ENCODE data around the gene TBCEL. TPM values are rescaled to one million over a fixed set of nuclear protein-coding genes. Genes with fewer than 3 reads are reported as not detected.
"Not testable (repeated sequence)": the region's sequence is repeated elsewhere in the genome, so short reads cannot be mapped to it uniquely, and the experiment has no call there.

Gene TBCEL
- total RNA-seq, 2 donors from 2014 or later: 17.7 to 24.6 TPM

- ATAC-seq (ENCODE audit: insufficient number of reproducible peaks, low FRiP score, low read depth) (no peak), DNase-seq (ENCODE audit: low spot score) (no peak)
- Histone ChIP-seq H3K4me3 (no peak overlapping the region), H3K27me3 (replicated peaks; ENCODE audit: insufficient read depth) (no peaks in the 10 kb centered on the region), H3K4me1 (ENCODE audit: control insufficient read depth in 1 of 2, low read depth in 2 of 2) (peaks cover 6 to 11% of the 10 kb centered on the region in 2 donors), H3K36me3 (no peaks in the 10 kb centered on the region), H3K27ac (no peak overlapping the region), H3K9me3 (no peaks in the 10 kb centered on the region)
- TF ChIP-seq CTCF (IDR thresholded peaks at IDR 0.05): no peak
These were observed 6.0 kb downstream of the TBCEL start for GRCh38 chr11:121029813-121030445.

GRCh38 chr11:121031167-121031566, 7.3 kb downstream of the TBCEL start:
- Histone ChIP-seq H3K36me3 (no peaks in the 10 kb centered on the region), H3K27me3 (replicated peaks; ENCODE audit: insufficient read depth) (no peaks in the 10 kb centered on the region), H3K4me1 (ENCODE audit: control insufficient read depth in 1 of 2, low read depth in 2 of 2) (no peaks in the 10 kb centered on the region), H3K4me3 (no peak overlapping the region), H3K27ac (no peak overlapping the region), H3K9me3 (no peaks in the 10 kb centered on the region)
- TF ChIP-seq CTCF (IDR thresholded peaks at IDR 0.05): no peak
- DNase-seq (ENCODE audit: low spot score) (no peak), ATAC-seq (ENCODE audit: insufficient number of reproducible peaks, low FRiP score, low read depth) (no peak)

- H3K27ac ChIP-seq: not testable (repeated sequence)
These were observed 7.7 kb downstream of the TBCEL start for GRCh38 chr11:121031648-121032047.

GRCh38 chr11:121032546-121032945, 8.6 kb downstream of the TBCEL start:
- Histone ChIP-seq H3K27me3 (replicated peaks; ENCODE audit: insufficient read depth) (no peaks in the 10 kb centered on the region), H3K4me3 (no peak overlapping the region), H3K27ac (no peak overlapping the region), H3K9me3 (no peaks in the 10 kb centered on the region), H3K36me3 (no peaks in the 10 kb centered on the region), H3K4me1 (ENCODE audit: control insufficient read depth in 1 of 2, low read depth in 2 of 2) (no peaks in the 10 kb centered on the region)
- DNase-seq (ENCODE audit: low spot score) (no peak), ATAC-seq (ENCODE audit: insufficient number of reproducible peaks, low FRiP score, low read depth) (no peak)
- TF ChIP-seq CTCF (IDR thresholded peaks at IDR 0.05): no peak

More at GRCh38 chr11:121031648-121032047, 7.7 kb downstream of the TBCEL start:
- DNase-seq (ENCODE audit: low spot score); H3K27me3 ChIP-seq (replicated peaks; ENCODE audit: insufficient read depth); H3K9me3 ChIP-seq; H3K36me3 ChIP-seq; H3K4me3 ChIP-seq; ATAC-seq (ENCODE audit: insufficient number of reproducible peaks, low FRiP score, low read depth); H3K4me1 ChIP-seq (ENCODE audit: control insufficient read depth in 1 of 2, low read depth in 2 of 2): not testable (repeated sequence)

- H3K27ac ChIP-seq: no peak overlapping the region
These were observed 9.7 kb downstream of the TBCEL start for GRCh38 chr11:121033635-121034034.

More at GRCh38 chr11:121033635-121034034, 9.7 kb downstream of the TBCEL start:
- DNase-seq (ENCODE audit: low spot score) (no peak), ATAC-seq (ENCODE audit: insufficient number of reproducible peaks, low FRiP score, low read depth) (no peak)
- no peaks in the 10 kb centered on the region for H3K36me3 ChIP-seq
- no peaks in the 10 kb centered on the region for H3K4me1 ChIP-seq (ENCODE audit: control insufficient read depth in 1 of 2, low read depth in 2 of 2)
- no peaks in the 10 kb centered on the region for H3K27me3 ChIP-seq (replicated peaks; ENCODE audit: insufficient read depth)
- H3K9me3 ChIP-seq: no peaks in the 10 kb centered on the region
- TF ChIP-seq CTCF (IDR thresholded peaks at IDR 0.05): no peak
- no peak overlapping the region for H3K4me3 ChIP-seq
